ENCODE results near the gene IL12RB2. TPM values are rescaled to one million over a fixed set of nuclear protein-coding genes. Genes with fewer than 3 reads are reported as not detected.

IL12RB2 gene
- total and polyA plus RNA-seq, 2 experiments from 2014 or later, result 0.12 TPM; not detected in 1

- H3K36me3 ChIP-seq, result no peaks in the 10 kb centered on the region
- no peaks in the 10 kb centered on the region for H3K9me3 ChIP-seq (ENCODE audit: low read depth)
- DNase-seq (ENCODE audit: low read depth in 1 of 2, low spot score in 1 of 2), result no peak
- peaks cover 15% of the 10 kb centered on the region for H3K27me3 ChIP-seq
- no peaks in the 10 kb centered on the region for H3K4me1 ChIP-seq (ENCODE audit: low read depth)
- H3K4me3 ChIP-seq, result no peak overlapping the region
- no peak for TF ChIP-seq CTCF (IDR thresholded peaks at IDR 0.05; ENCODE audit: low read depth, low read length)
- no peak overlapping the region for H3K27ac ChIP-seq
These were observed 41.0 kb downstream of the IL12RB2 start for GRCh38 chr1:67348586-67349252.

GRCh38 chr1:67350783-67351182 lies 43.1 kb downstream of the IL12RB2 start:
- TF ChIP-seq CTCF (IDR thresholded peaks at IDR 0.05; ENCODE audit: low read depth, low read length), result no peak
- H3K9me3 ChIP-seq (ENCODE audit: low read depth), result no peaks in the 10 kb centered on the region
- H3K27me3 ChIP-seq, result peaks cover 8% of the 10 kb centered on the region
- no peak overlapping the region for H3K4me3 ChIP-seq
- no peaks in the 10 kb centered on the region for H3K36me3 ChIP-seq
- H3K4me1 ChIP-seq (ENCODE audit: low read depth), result no peaks in the 10 kb centered on the region
- DNase-seq (ENCODE audit: low read depth in 1 of 2, low spot score in 1 of 2), result no peak
- no peak overlapping the region for H3K27ac ChIP-seq

- Histone ChIP-seq H3K4me1 (ENCODE audit: low read depth) (peaks cover 4% of the 10 kb centered on the region), H3K27ac (no peak overlapping the region), H3K9me3 (ENCODE audit: low read depth) (no peaks in the 10 kb centered on the region), H3K36me3 (no peaks in the 10 kb centered on the region), H3K4me3 (no peak overlapping the region), H3K27me3 (no peaks in the 10 kb centered on the region)
- no peak for DNase-seq (ENCODE audit: low read depth in 1 of 2, low spot score in 1 of 2)
- no peak for TF ChIP-seq CTCF (IDR thresholded peaks at IDR 0.05; ENCODE audit: low read depth, low read length)
These were observed 44.5 kb downstream of the IL12RB2 start for GRCh38 chr1:67352211-67352610.

GRCh38 chr1:67355745-67356424 lies 48.2 kb downstream of the IL12RB2 start:
- DNase-seq (ENCODE audit: low read depth in 1 of 2, low spot score in 1 of 2), result peak in 1 of 2 donors; percentile 21
- Histone ChIP-seq H3K27ac (no peak overlapping the region), H3K36me3 (no peaks in the 10 kb centered on the region), H3K4me3 (no peak overlapping the region), H3K27me3 (no peaks in the 10 kb centered on the region), H3K9me3 (ENCODE audit: low read depth) (no peaks in the 10 kb centered on the region), H3K4me1 (ENCODE audit: low read depth) (peaks cover 4% of the 10 kb centered on the region)
- TF ChIP-seq CTCF (IDR thresholded peaks at IDR 0.05; ENCODE audit: low read depth, low read length), result no peak

GRCh38 chr1:67359592-67359991 lies 51.9 kb downstream of the IL12RB2 start:
- Histone ChIP-seq H3K4me1 (ENCODE audit: low read depth) (peaks cover 4% of the 10 kb centered on the region), H3K27ac (no peak overlapping the region), H3K9me3 (ENCODE audit: low read depth) (no peaks in the 10 kb centered on the region), H3K36me3 (no peaks in the 10 kb centered on the region), H3K4me3 (no peak overlapping the region), H3K27me3 (no peaks in the 10 kb centered on the region)
- no peak for TF ChIP-seq CTCF (IDR thresholded peaks at IDR 0.05; ENCODE audit: low read depth, low read length)
- DNase-seq (ENCODE audit: low read depth in 1 of 2, low spot score in 1 of 2), result no peak
